ENCODE data around the gene ATG10. TPM values are rescaled to one million over a fixed set of nuclear protein-coding genes. Genes with fewer than 3 reads are reported as not detected.

Gene ATG10
- total and polyA plus RNA-seq, 11 donors: 2.7 to 10.7 (median 5.7) TPM

- H3K4me3 ChIP-seq: peak overlapping the region in 1 of 12 donors; percentile 1
- TF ChIP-seq CTCF (IDR thresholded peaks at IDR 0.05) (no peak), POLR2A (IDR thresholded peaks at IDR 0.05) (no peak)
- H3K36me3 ChIP-seq: no peaks in the 10 kb centered on the region
- no peak for ATAC-seq
- peaks cover 0 to 26% (median 12%) of the 10 kb centered on the region in 12 donors for H3K4me1 ChIP-seq
- no peaks in the 10 kb centered on the region for H3K27me3 ChIP-seq
- no peak for DNase-seq
- H3K27ac ChIP-seq: peak overlapping the region in 4 of 12 donors; percentile 24 to 59 (median 54)
- intact Hi-C loops (cut with DNase I): loop anchor here in 9 of 10 donors (2.0 to 10.0 kb wide), 16 partner anchors 57 to 739 kb away; partner anchors contain the start of genes SSBP2 (in 3 of the 9) and ATG10 (in 2 of the 9)
- no peaks in the 10 kb centered on the region for H3K9me3 ChIP-seq
Measured at GRCh38 chr5:82163452-82164175, 191.8 kb downstream of the ATG10 start.

GRCh38 chr5:82164176-82164976 lies 192.6 kb downstream of the ATG10 start:
- 65 to 74% (median 72%) methylated on average over 6 of the region's 6 CpGs for WGBS, 4 donors
- Histone ChIP-seq H3K4me3 (peak overlapping the region in 1 of 12 donors; percentile 1), H3K4me1 (peaks cover 0 to 26% (median 12%) of the 10 kb centered on the region in 12 donors), H3K27ac (peak overlapping the region in 9 of 12 donors; percentile 7 to 59 (median 42)), H3K36me3 (no peaks in the 10 kb centered on the region), H3K9me3 (no peaks in the 10 kb centered on the region), H3K27me3 (no peaks in the 10 kb centered on the region)
- ATAC-seq: peak in 1 of 4 donors; percentile 36
- intact Hi-C loops (cut with DNase I): loop anchor here in 9 of 10 donors (2.0 to 10.0 kb wide), 16 partner anchors 58 to 740 kb away; partner anchors contain the start of genes SSBP2 (in 3 of the 9) and ATG10 (in 2 of the 9)
- TF ChIP-seq CTCF (IDR thresholded peaks at IDR 0.05) (no peak), POLR2A (IDR thresholded peaks at IDR 0.05) (no peak)
- no peak for DNase-seq

GRCh38 chr5:82164977-82165713 lies 193.3 kb downstream of the ATG10 start:
- DNase-seq (peak in 1 of 5 donors; percentile 8), ATAC-seq (peak in 3 of 4 donors; percentile 51 to 64 (median 63))
- H3K27ac ChIP-seq: peak overlapping the region in 10 of 12 donors; percentile 5 to 55 (median 39)
- 60 to 79% (median 71%) methylated on average over 3 of the region's 3 CpGs for WGBS, 4 donors
- H3K36me3 ChIP-seq: no peaks in the 10 kb centered on the region
- TF ChIP-seq POLR2A (IDR thresholded peaks at IDR 0.05) (no peak), CTCF (IDR thresholded peaks at IDR 0.05) (no peak)
- peaks cover 0 to 26% (median 12%) of the 10 kb centered on the region in 12 donors for H3K4me1 ChIP-seq
- H3K4me3 ChIP-seq: no peak overlapping the region
- no peaks in the 10 kb centered on the region for H3K9me3 ChIP-seq
- intact Hi-C loops (cut with DNase I): loop anchor here (2.0 to 10.0 kb wide), 21 partner anchors 58 to 743 kb away; partner anchors contain the start of genes SSBP2 (in 4 of the 10) and ATG10 (in 2 of the 10)
- H3K27me3 ChIP-seq: no peaks in the 10 kb centered on the region

Data from heart left ventricle (tissue), 16 donors.